ENCODE measurements around the gene DNAJA4. TPM values are rescaled to one million over a fixed set of nuclear protein-coding genes. Genes with fewer than 3 reads are reported as not detected.

DNAJA4 gene
- total and polyA plus RNA-seq, 2 experiments from 2014 or later: 5.0 to 12.5 TPM

GRCh38 chr15:78233496-78233895 lies 30.9 kb upstream of the DNAJA4 start:
- Histone ChIP-seq H3K4me3 (no peak overlapping the region; the same call in 1 of the 2 replicates), H3K79me2 (replicated peaks; ENCODE audit: insufficient read depth) (no peaks in the 10 kb centered on the region), H2AFZ (peak overlapping the region; percentile 43; the same call in 1 of the 2 replicates), H3K4me1 (ENCODE audit: insufficient read depth) (peaks cover 25% of the 10 kb centered on the region), H3F3A (replicated peaks; ENCODE audit: low read depth) (peaks cover 5% of the 10 kb centered on the region; the same call in 1 of the 2 replicates), H4K20me1 (replicated peaks; ENCODE audit: insufficient read depth) (no peaks in the 10 kb centered on the region), H3K27ac (ENCODE audit: low read depth) (0 out of 2 replicates have a peak overlapping the region, but pooled peaks have one; percentile 89), H3K27me3 (ENCODE audit: insufficient read depth) (no peaks in the 10 kb centered on the region), H3K4me2 (peak overlapping the region; percentile 70), H3K36me3 (ENCODE audit: insufficient read depth) (no peaks in the 10 kb centered on the region), H3K9me2 (ENCODE audit: insufficient read depth) (peaks cover 6% of the 10 kb centered on the region; the same call in 1 of the 2 replicates)
- Mint-ChIP-seq H3K4me3 (no peak overlapping the region), H3K27ac (no peak overlapping the region), H3K4me1 (peaks cover 25% of the 10 kb centered on the region), H3K36me3 (ENCODE audit: low read depth) (no peaks in the 10 kb centered on the region), H3K27me3 (ENCODE audit: insufficient read depth, low read depth, poor library complexity) (peaks cover 12% of the 10 kb centered on the region), H3K9me3 (no peaks in the 10 kb centered on the region)
- DNase-seq (ENCODE audit: low spot score): no peak
- TF ChIP-seq REST (IDR thresholded peaks at IDR 0.05; ENCODE audit: unreplicated experiment) (no peak), NANOG (IDR thresholded peaks at IDR 0.05; ENCODE audit: borderline replicate concordance) (no peak), STAT1 (IDR thresholded peaks at IDR 0.05; ENCODE audit: unreplicated experiment) (no peak), ETS1 (IDR thresholded peaks at IDR 0.05) (no peak), POLR2AphosphoS5 (IDR thresholded peaks at IDR 0.05; ENCODE audit: low read depth) (no peak), EZH2 (IDR thresholded peaks at IDR 0.05; ENCODE audit: low read depth, unreplicated experiment) (no peak), ZNF331 (CRISPR knock-in tag; IDR thresholded peaks at IDR 0.05; ENCODE audit: low read depth) (no peak), CREB1 (CRISPR knock-in tag; IDR thresholded peaks at IDR 0.05; ENCODE audit: low read depth) (no peak), JUNB (IDR thresholded peaks at IDR 0.05; ENCODE audit: unreplicated experiment) (no peak), EZH2phosphoT487 (IDR thresholded peaks at IDR 0.05; ENCODE audit: unreplicated experiment) (no peak), ZNF114 (CRISPR knock-in tag; IDR thresholded peaks at IDR 0.05) (no peak)
- TF ChIP-seq, protein P1, sequence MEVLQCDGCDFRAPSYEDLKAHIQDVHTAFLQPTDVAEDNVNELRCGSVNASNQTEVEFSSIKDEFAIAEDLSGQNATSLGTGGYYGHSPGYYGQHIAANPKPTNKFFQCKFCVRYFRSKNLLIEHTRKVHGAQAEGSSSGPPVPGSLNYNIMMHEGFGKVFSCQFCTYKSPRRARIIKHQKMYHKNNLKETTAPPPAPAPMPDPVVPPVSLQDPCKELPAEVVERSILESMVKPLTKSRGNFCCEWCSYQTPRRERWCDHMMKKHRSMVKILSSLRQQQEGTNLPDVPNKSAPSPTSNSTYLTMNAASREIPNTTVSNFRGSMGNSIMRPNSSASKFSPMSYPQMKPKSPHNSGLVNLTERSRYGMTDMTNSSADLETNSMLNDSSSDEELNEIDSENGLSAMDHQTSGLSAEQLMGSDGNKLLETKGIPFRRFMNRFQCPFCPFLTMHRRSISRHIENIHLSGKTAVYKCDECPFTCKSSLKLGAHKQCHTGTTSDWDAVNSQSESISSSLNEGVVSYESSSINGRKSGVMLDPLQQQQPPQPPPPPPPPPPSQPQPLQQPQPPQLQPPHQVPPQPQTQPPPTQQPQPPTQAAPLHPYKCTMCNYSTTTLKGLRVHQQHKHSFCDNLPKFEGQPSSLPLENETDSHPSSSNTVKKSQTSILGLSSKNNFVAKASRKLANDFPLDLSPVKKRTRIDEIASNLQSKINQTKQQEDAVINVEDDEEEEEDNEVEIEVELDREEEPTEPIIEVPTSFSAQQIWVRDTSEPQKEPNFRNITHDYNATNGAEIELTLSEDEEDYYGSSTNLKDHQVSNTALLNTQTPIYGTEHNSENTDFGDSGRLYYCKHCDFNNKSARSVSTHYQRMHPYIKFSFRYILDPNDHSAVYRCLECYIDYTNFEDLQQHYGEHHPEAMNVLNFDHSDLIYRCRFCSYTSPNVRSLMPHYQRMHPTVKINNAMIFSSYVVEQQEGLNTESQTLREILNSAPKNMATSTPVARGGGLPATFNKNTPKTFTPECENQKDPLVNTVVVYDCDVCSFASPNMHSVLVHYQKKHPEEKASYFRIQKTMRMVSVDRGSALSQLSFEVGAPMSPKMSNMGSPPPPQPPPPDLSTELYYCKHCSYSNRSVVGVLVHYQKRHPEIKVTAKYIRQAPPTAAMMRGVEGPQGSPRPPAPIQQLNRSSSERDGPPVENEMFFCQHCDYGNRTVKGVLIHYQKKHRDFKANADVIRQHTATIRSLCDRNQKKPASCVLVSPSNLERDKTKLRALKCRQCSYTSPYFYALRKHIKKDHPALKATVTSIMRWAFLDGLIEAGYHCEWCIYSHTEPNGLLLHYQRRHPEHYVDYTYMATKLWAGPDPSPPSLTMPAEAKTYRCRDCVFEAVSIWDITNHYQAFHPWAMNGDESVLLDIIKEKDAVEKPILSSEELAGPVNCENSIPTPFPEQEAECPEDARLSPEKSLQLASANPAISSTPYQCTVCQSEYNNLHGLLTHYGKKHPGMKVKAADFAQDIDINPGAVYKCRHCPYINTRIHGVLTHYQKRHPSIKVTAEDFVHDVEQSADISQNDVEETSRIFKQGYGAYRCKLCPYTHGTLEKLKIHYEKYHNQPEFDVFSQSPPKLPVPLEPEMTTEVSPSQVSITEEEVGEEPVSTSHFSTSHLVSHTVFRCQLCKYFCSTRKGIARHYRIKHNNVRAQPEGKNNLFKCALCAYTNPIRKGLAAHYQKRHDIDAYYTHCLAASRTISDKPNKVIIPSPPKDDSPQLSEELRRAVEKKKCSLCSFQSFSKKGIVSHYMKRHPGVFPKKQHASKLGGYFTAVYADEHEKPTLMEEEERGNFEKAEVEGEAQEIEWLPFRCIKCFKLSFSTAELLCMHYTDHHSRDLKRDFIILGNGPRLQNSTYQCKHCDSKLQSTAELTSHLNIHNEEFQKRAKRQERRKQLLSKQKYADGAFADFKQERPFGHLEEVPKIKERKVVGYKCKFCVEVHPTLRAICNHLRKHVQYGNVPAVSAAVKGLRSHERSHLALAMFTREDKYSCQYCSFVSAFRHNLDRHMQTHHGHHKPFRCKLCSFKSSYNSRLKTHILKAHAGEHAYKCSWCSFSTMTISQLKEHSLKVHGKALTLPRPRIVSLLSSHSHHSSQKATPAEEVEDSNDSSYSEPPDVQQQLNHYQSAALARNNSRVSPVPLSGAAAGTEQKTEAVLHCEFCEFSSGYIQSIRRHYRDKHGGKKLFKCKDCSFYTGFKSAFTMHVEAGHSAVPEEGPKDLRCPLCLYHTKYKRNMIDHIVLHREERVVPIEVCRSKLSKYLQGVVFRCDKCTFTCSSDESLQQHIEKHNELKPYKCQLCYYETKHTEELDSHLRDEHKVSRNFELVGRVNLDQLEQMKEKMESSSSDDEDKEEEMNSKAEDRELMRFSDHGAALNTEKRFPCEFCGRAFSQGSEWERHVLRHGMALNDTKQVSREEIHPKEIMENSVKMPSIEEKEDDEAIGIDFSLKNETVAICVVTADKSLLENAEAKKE (CRISPR knock-in tag; IDR thresholded peaks at IDR 0.05): no peak
- TF ChIP-seq, protein P2, sequence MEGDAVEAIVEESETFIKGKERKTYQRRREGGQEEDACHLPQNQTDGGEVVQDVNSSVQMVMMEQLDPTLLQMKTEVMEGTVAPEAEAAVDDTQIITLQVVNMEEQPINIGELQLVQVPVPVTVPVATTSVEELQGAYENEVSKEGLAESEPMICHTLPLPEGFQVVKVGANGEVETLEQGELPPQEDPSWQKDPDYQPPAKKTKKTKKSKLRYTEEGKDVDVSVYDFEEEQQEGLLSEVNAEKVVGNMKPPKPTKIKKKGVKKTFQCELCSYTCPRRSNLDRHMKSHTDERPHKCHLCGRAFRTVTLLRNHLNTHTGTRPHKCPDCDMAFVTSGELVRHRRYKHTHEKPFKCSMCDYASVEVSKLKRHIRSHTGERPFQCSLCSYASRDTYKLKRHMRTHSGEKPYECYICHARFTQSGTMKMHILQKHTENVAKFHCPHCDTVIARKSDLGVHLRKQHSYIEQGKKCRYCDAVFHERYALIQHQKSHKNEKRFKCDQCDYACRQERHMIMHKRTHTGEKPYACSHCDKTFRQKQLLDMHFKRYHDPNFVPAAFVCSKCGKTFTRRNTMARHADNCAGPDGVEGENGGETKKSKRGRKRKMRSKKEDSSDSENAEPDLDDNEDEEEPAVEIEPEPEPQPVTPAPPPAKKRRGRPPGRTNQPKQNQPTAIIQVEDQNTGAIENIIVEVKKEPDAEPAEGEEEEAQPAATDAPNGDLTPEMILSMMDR (conservative IDR thresholded peaks at IDR 0.05; ENCODE audit: low read depth in 2 of 2): no peak
- ATAC-seq: no peak
